GM12878 (cell line): ENCODE measurements around the gene CLINT1. TPM values are rescaled to one million over a fixed set of nuclear protein-coding genes. Genes with fewer than 3 reads are reported as not detected.
A peak's percentile ranks its signal among the peaks of the same experiment; 100 is the strongest.

Experiments used
- BHLHE40 ChIP-seq, 2 experiments: fragments of 450-650 bp in 1 of 2; IDR thresholded peaks; 2 replicates each; pipeline ENCODE4 v1.6.1; 2011 to 2017; ENCODE audit warnings: low read depth in 2 of 2, borderline replicate concordance in 1 of 2, improper control_type of control experiment in 1 of 2, low read length in 1 of 2, mild to moderate bottlenecking in 1 of 2
- HDAC6 ChIP-seq: fragments of 200-600 bp; sonication (generic); IDR thresholded peaks from one replicate; pipeline ENCODE4 v1.8.0; 2017; ENCODE audit warnings: antibody characterized with exemption; ENCODE audit not compliant: unreplicated experiment
- IKZF2 ChIP-seq, 2 experiments: fragments of 450-650 bp; IDR thresholded peaks; 2 replicates each; pipeline ENCODE4 v1.6.1; 2017; ENCODE audit warnings: mild to moderate bottlenecking in 2 of 2, moderate library complexity in 2 of 2
- NFYB ChIP-seq: IDR thresholded peaks from 2 replicates; pipeline ENCODE4 v1.6.1; 2011; ENCODE audit warnings: low read depth, mild to moderate bottlenecking, low read length, improper control_type of control experiment, moderate library complexity; ENCODE audit not compliant: insufficient read depth
- ZNF274 ChIP-seq: IDR thresholded peaks from one replicate; pipeline ENCODE4 v1.8.0; 2011; ENCODE audit not compliant: insufficient read length, insufficient read depth
- polyA plus RNA-seq, 11 experiments: library from polyadenylated mRNA; depleted of rRNA in 4 of 11; unstranded in 6 of 11; stranded (reverse) in 5 of 11; fragments of >200 nt; fragmentation: Nextera tagmentation in 4 of 11; fragmentation: Illumina TruSeq in 1 of 11; extraction: Ambion mirVana in 4 of 11; extraction: Trizol in 1 of 11; gene quantifications; 1 replicate in 1 of 11; 2 replicates in 10 of 11; pipeline versions ENCODE4 v1.2.1 to v1.2.3, GENCODE V29; 2011 to 2016; ENCODE audit warnings: inconsistent platforms in 2 of 11, missing spikeins in 2 of 11, low read depth in 1 of 11
- total RNA-seq, 4 experiments: library from RNA; depleted of rRNA in 3 of 4; stranded (reverse); fragments of >200 nt in 3 of 4; fragmentation: Illumina TruSeq in 1 of 4; extraction: Trizol in 1 of 4; gene quantifications; 2 replicates each; pipeline versions ENCODE4 v1.2.1 to v1.2.3, GENCODE V29; 2013 to 2021
- TF ChIP-seq, protein P1 (sequence below): IDR thresholded peaks from 2 replicates; pipeline ENCODE4 v1.6.1; 2011; ENCODE audit warnings: low read depth, low read length, improper control_type of control experiment, borderline replicate concordance
- TF ChIP-seq, protein P2 (sequence below): fragments of 150-350 bp; IDR thresholded peaks from 2 replicates; pipeline ENCODE4 v1.6.1; 2014; ENCODE audit warnings: mild to moderate bottlenecking, low read depth, low read length

Gene CLINT1
- total and polyA plus RNA-seq, 10 of the 15 experiments (the other 5 are each of a cell fraction or from before 2014, with no cell fraction given) = 30.0 to 136 (median 105) TPM

DNA sequence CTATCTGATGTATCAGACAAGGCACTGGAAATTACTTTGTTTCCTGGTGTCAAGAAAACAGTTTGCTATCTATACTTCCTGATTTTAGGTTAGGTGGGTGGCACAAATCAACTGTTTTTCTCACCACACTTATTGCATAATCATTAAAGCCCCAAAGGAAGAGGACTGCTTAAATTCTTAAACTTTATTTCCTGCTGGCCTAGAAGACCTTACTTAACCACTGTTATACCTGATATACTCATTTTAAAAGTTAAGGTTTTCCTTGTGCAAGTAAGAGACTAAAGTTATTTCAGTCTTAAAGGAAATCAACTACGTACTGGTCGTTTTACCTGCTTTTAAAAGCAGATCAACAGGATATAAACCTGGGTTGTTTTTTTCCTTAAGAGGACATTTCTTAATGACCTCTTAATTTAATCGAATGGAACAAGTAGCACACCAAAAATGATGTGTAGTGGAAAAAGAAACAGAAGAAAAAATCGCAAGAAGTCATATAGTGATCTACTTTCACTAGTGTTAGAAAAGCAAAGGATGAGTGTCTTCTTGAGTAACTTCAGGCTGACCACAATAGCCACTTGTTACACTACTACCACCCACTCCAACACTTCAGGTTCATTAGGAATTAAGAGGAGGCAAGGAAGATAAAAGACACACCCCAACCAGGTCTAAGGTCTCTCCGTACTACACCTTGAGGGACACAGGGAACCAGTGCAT lies 974 bp downstream of the CLINT1 start (continued):
- TF ChIP-seq, protein P1, sequence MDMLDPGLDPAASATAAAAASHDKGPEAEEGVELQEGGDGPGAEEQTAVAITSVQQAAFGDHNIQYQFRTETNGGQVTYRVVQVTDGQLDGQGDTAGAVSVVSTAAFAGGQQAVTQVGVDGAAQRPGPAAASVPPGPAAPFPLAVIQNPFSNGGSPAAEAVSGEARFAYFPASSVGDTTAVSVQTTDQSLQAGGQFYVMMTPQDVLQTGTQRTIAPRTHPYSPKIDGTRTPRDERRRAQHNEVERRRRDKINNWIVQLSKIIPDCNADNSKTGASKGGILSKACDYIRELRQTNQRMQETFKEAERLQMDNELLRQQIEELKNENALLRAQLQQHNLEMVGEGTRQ = no peak
- TF ChIP-seq ZNF274 = no peak
- no peak for TF ChIP-seq NFYB
- peak; percentile 79 to 83 for TF ChIP-seq IKZF2 (IDR thresholded peaks at IDR 0.05)
- no peak for TF ChIP-seq HDAC6
- TF ChIP-seq BHLHE40 (IDR thresholded peaks at IDR 0.05; ENCODE audit: borderline replicate concordance in 1 of 2, low read depth in 2 of 2, low read length in 1 of 2) = peak in 1 of 2 experiments; percentile 17; a peak in 1 of 4 replicates
- TF ChIP-seq, protein P2, sequence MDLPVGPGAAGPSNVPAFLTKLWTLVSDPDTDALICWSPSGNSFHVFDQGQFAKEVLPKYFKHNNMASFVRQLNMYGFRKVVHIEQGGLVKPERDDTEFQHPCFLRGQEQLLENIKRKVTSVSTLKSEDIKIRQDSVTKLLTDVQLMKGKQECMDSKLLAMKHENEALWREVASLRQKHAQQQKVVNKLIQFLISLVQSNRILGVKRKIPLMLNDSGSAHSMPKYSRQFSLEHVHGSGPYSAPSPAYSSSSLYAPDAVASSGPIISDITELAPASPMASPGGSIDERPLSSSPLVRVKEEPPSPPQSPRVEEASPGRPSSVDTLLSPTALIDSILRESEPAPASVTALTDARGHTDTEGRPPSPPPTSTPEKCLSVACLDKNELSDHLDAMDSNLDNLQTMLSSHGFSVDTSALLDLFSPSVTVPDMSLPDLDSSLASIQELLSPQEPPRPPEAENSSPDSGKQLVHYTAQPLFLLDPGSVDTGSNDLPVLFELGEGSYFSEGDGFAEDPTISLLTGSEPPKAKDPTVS = no peak
